ENCODE results near the gene SPECC1. TPM values are rescaled to one million over a fixed set of nuclear protein-coding genes. Genes with fewer than 3 reads are reported as not detected.

SPECC1 gene
- total RNA-seq, 1 experiment from 2014 or later = 103 TPM

- Mint-ChIP-seq H3K36me3 (no peaks in the 10 kb centered on the region), H3K9me3 (no peaks in the 10 kb centered on the region), H3K27ac (no peak overlapping the region), H3K27me3 (ENCODE audit: low read depth) (no peaks in the 10 kb centered on the region), H3K4me1 (peaks cover 68% of the 10 kb centered on the region), H3K4me3 (no peak overlapping the region)
- ATAC-seq (no peak), DNase-seq (ENCODE audit: low spot score) (no peak)
- POLR2A ChIA-PET = no interaction called here
- CTCF ChIA-PET = interaction anchor here (0.7 to 1.7 kb wide), 4 partner anchors 10 to 121 kb away, joined by 3 to 7 read pairs (median 4); no protein-coding TSS in a partner anchor
- TF ChIP-seq IRF2 (CRISPR knock-in tag; IDR thresholded peaks at IDR 0.05; ENCODE audit: borderline replicate concordance, low read depth) = no peak
- TF ChIP-seq CDX4 (CRISPR knock-in tag; IDR thresholded peaks at IDR 0.05; ENCODE audit: borderline replicate concordance) = no peak
- TF ChIP-seq ZNF263 (CRISPR knock-in tag; IDR thresholded peaks at IDR 0.05; ENCODE audit: low read depth) = no peak
- no peak for TF ChIP-seq ZNF317 (CRISPR knock-in tag; IDR thresholded peaks at IDR 0.05; ENCODE audit: borderline replicate concordance, low read depth)
- no peak for TF ChIP-seq E2F1 (CRISPR knock-in tag; IDR thresholded peaks at IDR 0.05)
- TF ChIP-seq PREB (CRISPR knock-in tag; IDR thresholded peaks at IDR 0.05; ENCODE audit: borderline replicate concordance) = no peak
Observed at GRCh38 chr17:20184181-20184580, 175.0 kb downstream of the SPECC1 start.

- Mint-ChIP-seq H3K9me3 (no peaks in the 10 kb centered on the region), H3K27ac (peak overlapping the region; percentile 44), H3K27me3 (ENCODE audit: low read depth) (no peaks in the 10 kb centered on the region), H3K4me1 (peaks cover 68% of the 10 kb centered on the region), H3K36me3 (no peaks in the 10 kb centered on the region), H3K4me3 (no peak overlapping the region)
- ChIA-PET POLR2A (interaction anchor here (0.6 kb wide), 1 partner anchor 596 kb away, joined by 3 read pairs; no protein-coding TSS in a partner anchor), CTCF (interaction anchor here (0.9 to 1.7 kb wide), 2 partner anchors 9 to 63 kb away, joined by 3 to 7 read pairs; no protein-coding TSS in a partner anchor)
- DNase-seq (ENCODE audit: low spot score) (no peak), ATAC-seq (no peak; the same call in 1 of the 2 replicates)
- no peak for TF ChIP-seq FOXJ3 (CRISPR knock-in tag; IDR thresholded peaks at IDR 0.05; ENCODE audit: borderline replicate concordance)
- no peak for TF ChIP-seq PRDM15 (CRISPR knock-in tag; IDR thresholded peaks at IDR 0.05)
- TF ChIP-seq ETV6 (CRISPR knock-in tag; IDR thresholded peaks at IDR 0.05) = no peak
- TF ChIP-seq ZBTB21 (CRISPR knock-in tag; IDR thresholded peaks at IDR 0.05; ENCODE audit: borderline replicate concordance) = no peak
- no peak for TF ChIP-seq STAT6 (CRISPR knock-in tag; conservative IDR thresholded peaks at IDR 0.05; ENCODE audit: low read depth)
- TF ChIP-seq TEAD1 (CRISPR knock-in tag; IDR thresholded peaks at IDR 0.05) = no peak
- TF ChIP-seq CBFB (CRISPR knock-in tag; IDR thresholded peaks at IDR 0.05; ENCODE audit: low read depth) = no peak
- no peak for TF ChIP-seq TP53 (CRISPR knock-in tag; IDR thresholded peaks at IDR 0.05)
- no peak for TF ChIP-seq IRF2 (CRISPR knock-in tag; IDR thresholded peaks at IDR 0.05; ENCODE audit: borderline replicate concordance, low read depth)
- TF ChIP-seq ZNF219 (CRISPR knock-in tag; IDR thresholded peaks at IDR 0.05; ENCODE audit: borderline replicate concordance) = no peak
Observed at GRCh38 chr17:20184977-20185619, 175.9 kb downstream of the SPECC1 start.
